Osteocyte (in vitro differentiated cells): Measurements from ENCODE around the gene SLC16A12. TPM values are rescaled to one million over a fixed set of nuclear protein-coding genes. Genes with fewer than 3 reads are reported as not detected.
"Not testable (repeated sequence)": the region's sequence is repeated elsewhere in the genome, so short reads cannot be mapped to it uniquely, and the experiment has no call there.

ENCODE experiments used
- DNase-seq: peaks from one replicate; pipeline ENCODE4 v3.0.0; 2021; ENCODE audit warnings: mixed read lengths; ENCODE audit not compliant: unreplicated experiment; ENCODE audit errors: extremely low spot score
- H3K27ac Mint-ChIP-seq: one replicate; pipeline ENCODE4 v1.8.0; 2021; ENCODE audit warnings: mild to moderate bottlenecking, mixed read lengths; ENCODE audit not compliant: unreplicated experiment
- H3K27me3 Mint-ChIP-seq: one replicate; pipeline ENCODE4 v1.8.0; 2021; ENCODE audit warnings: mixed read lengths; ENCODE audit not compliant: unreplicated experiment
- H3K36me3 Mint-ChIP-seq: one replicate; pipeline ENCODE4 v1.8.0; 2021; ENCODE audit warnings: mixed read lengths; ENCODE audit not compliant: unreplicated experiment
- H3K4me1 Mint-ChIP-seq: one replicate; pipeline ENCODE4 v1.8.0; 2021; ENCODE audit warnings: mixed read lengths; ENCODE audit not compliant: unreplicated experiment
- H3K4me3 Mint-ChIP-seq: one replicate; pipeline ENCODE4 v1.8.0; 2021; ENCODE audit warnings: mild to moderate bottlenecking, moderate library complexity, mixed read lengths; ENCODE audit not compliant: unreplicated experiment
- H3K9me3 Mint-ChIP-seq: one replicate; pipeline ENCODE4 v1.8.0; 2021; ENCODE audit warnings: mixed read lengths; ENCODE audit not compliant: unreplicated experiment
- CTCF ChIP-seq: fragments of 200-600 bp; sonication (generic); IDR thresholded peaks from 2 replicates; pipeline ENCODE4 v1.5.0; 2021; ENCODE audit warnings: antibody characterized with exemption, mild to moderate bottlenecking, moderate library complexity
- total RNA-seq: library from RNA; stranded (reverse); gene quantifications from 2 replicates; pipeline ENCODE4 v1.2.1, GENCODE V29; 2021

The SLC16A12 gene
- total RNA-seq, 1 donor from 2014 or later, result 8.4 TPM

DNA sequence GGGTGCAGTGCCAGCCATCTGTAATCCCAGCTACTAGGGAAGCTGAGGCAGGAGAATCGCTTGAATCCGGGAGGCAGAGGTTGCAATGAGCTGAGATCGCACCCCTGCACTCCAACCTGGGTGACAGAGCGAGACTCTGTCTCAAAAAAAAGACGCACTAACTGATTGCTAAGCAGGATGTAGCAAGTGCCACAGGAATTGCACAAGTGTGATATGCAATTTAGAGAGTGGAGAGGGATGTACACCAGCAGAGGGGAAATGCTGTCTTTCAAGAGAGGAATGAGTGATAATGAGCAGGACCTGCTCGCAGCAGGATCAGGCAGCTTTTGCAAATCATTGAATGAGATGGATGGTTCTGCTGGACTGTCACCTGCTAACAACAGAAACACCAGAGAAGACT is 13.3 kb upstream of the SLC16A12 start:
- H3K27ac Mint-ChIP-seq, result no peak overlapping the region
- no peak for TF ChIP-seq CTCF
- no peaks in the 10 kb centered on the region for H3K36me3 Mint-ChIP-seq
- no peaks in the 10 kb centered on the region for H3K9me3 Mint-ChIP-seq
- no peak for DNase-seq
- H3K4me1 Mint-ChIP-seq, result peaks cover 19% of the 10 kb centered on the region
- H3K27me3 Mint-ChIP-seq, result no peaks in the 10 kb centered on the region
- H3K4me3 Mint-ChIP-seq, result no peak overlapping the region

DNA sequence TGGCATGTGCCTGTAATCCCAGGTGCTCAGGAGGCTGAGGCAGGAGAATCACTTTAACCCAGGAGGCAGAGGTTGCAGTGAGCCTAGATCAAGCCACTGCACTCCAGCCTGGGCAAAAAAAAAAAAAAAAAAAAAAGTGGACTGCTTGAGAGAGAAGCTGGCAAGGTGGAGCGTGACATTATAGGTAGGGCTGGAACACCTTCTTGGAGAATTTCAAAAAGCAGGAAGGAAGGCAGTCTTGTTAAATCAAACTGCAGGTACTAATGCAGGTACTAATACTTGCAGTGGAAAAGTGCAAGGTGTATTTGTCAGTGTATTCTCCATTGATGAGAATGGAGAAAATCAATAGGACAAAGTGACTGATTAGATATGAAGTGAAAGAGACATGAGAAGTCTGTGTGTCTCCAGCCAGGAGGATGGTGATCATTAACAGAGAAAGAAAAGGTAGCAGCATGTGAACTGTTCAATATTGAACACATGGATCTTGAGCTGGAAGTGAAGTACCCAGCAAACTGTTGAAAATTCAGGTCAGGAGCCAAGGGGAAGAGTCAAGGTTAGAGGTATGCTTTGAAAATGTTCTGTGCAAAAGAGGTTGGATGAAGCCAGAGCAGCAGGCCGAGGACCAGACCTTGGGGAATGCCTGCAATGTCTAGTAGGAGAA is 12.6 kb upstream of the SLC16A12 start:
- TF ChIP-seq CTCF, result no peak
- Mint-ChIP-seq H3K27me3 (no peaks in the 10 kb centered on the region), H3K4me3 (no peak overlapping the region), H3K9me3 (no peaks in the 10 kb centered on the region), H3K4me1 (peaks cover 12% of the 10 kb centered on the region), H3K27ac (no peak overlapping the region), H3K36me3 (no peaks in the 10 kb centered on the region)
- no peak for DNase-seq

DNA sequence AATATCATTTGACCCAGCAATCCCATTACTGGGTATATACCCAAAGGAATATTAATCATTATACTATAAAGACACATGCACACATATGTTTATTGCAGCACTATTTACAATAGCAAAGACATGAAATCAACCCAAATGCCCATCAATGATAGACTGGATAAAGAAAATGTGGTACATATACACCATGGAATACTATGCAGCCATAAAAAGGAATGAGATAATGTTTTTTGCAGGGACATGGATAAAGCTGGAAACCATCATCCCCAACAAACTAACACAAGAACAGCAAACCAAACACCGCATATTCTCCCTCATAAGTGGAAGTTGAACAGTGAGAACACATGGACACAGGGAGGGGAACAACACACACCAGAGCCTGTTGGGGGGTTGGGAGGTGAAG is 11.3 kb upstream of the SLC16A12 start:
- not testable (repeated sequence) for H3K36me3 Mint-ChIP-seq, DNase-seq, H3K4me1 Mint-ChIP-seq, H3K9me3 Mint-ChIP-seq, H3K27me3 Mint-ChIP-seq, H3K4me3 Mint-ChIP-seq, H3K27ac Mint-ChIP-seq

DNA sequence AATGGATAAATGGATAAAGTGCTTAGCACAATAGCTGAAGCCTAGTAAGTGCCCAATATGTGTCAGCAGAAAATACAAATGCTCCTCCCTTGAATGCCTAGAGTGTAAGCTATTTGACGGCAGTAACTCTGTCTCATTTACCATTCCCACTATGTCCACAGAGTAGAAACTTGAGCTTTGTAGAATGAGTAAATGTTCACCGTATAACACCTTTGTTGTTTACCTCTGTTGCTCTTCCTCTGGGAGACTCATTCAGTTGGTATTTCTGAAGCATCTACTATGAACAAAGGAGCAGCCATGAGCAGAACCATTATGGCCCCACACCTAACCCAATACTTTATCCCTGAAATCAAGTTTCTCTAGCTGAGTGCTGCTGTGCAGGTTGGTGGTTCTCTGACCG is 8.4 kb upstream of the SLC16A12 start:
- H3K36me3 Mint-ChIP-seq, result no peaks in the 10 kb centered on the region
- H3K9me3 Mint-ChIP-seq, result no peaks in the 10 kb centered on the region
- DNase-seq, result no peak
- no peak overlapping the region for H3K27ac Mint-ChIP-seq
- no peak overlapping the region for H3K4me3 Mint-ChIP-seq
- H3K4me1 Mint-ChIP-seq, result peaks cover 3% of the 10 kb centered on the region
- TF ChIP-seq CTCF, result no peak
- H3K27me3 Mint-ChIP-seq, result no peaks in the 10 kb centered on the region

GRCh38 chr10:89540420-89540949 is 5.1 kb upstream of the SLC16A12 start:
- no peaks in the 10 kb centered on the region for H3K27me3 Mint-ChIP-seq
- no peak overlapping the region for H3K4me3 Mint-ChIP-seq
- H3K9me3 Mint-ChIP-seq, result no peaks in the 10 kb centered on the region
- H3K36me3 Mint-ChIP-seq, result no peaks in the 10 kb centered on the region
- no peak for DNase-seq
- H3K4me1 Mint-ChIP-seq, result peaks cover 11% of the 10 kb centered on the region
- no peak overlapping the region for H3K27ac Mint-ChIP-seq
- no peak for TF ChIP-seq CTCF
